ENCODE results near the gene ZNF562.

ZNF562 gene

GRCh38 chr19:9644472-9644871, 30.4 kb downstream of the ZNF562 start:
- no peak for DNase-seq (ENCODE audit: low read depth)

GRCh38 chr19:9641810-9642209, 33.1 kb downstream of the ZNF562 start:
- DNase-seq (ENCODE audit: low read depth) = no peak

- no peak for DNase-seq (ENCODE audit: low read depth)
These were observed 33.9 kb downstream of the ZNF562 start for GRCh38 chr19:9640956-9641355.

GRCh38 chr19:9636018-9636417, 38.9 kb downstream of the ZNF562 start:
- no peak for DNase-seq (ENCODE audit: low read depth)

- no peak for DNase-seq (ENCODE audit: low read depth)
These were observed 47.0 kb downstream of the ZNF562 start for GRCh38 chr19:9627856-9628255.

GRCh38 chr19:9622531-9622930, 52.4 kb downstream of the ZNF562 start:
- no peak for DNase-seq (ENCODE audit: low read depth)

GRCh38 chr19:9621156-9622037, 53.5 kb downstream of the ZNF562 start, which contains the start of gene ZNF561:
Gene ZNF561 (minus strand): TSS chr19:9621232. CDS start chr19:9619456, 1,776 bp downstream.
- peak; percentile 76 for DNase-seq (ENCODE audit: low read depth)

- DNase-seq (ENCODE audit: low read depth) = no peak
These were observed 54.1 kb downstream of the ZNF562 start for GRCh38 chr19:9620842-9621155.

- DNase-seq (ENCODE audit: low read depth) = no peak
These were observed 59.1 kb downstream of the ZNF562 start for GRCh38 chr19:9615844-9616243.

GRCh38 chr19:9610484-9611113, 64.3 kb downstream of the ZNF562 start:
- DNase-seq (ENCODE audit: low read depth) = no peak

- no peak for DNase-seq (ENCODE audit: low read depth)
These were observed 66.0 kb downstream of the ZNF562 start for GRCh38 chr19:9608912-9609311.

GRCh38 chr19:9597027-9597426, 77.9 kb downstream of the ZNF562 start:
- no peak for DNase-seq (ENCODE audit: low read depth)
